Trophoblast cell (in vitro differentiated cells and primary cell): ENCODE results near the gene HNRNPK.
A peak's percentile ranks its signal among the peaks of the same experiment; 100 is the strongest.

Source experiments
- DNase-seq, 2 donors: peaks; one replicate each; pipeline ENCODE4 v3.0.0-alpha.2; 2016
- H2AFZ ChIP-seq: 2 replicates; pipeline ENCODE4 v1.6.1; 2013; ENCODE audit warnings: low read length, moderate library complexity, mild to moderate bottlenecking; ENCODE audit not compliant: insufficient read depth, poor library complexity
- H2AK5ac ChIP-seq: 2 replicates; pipeline ENCODE4 v1.6.1; 2013; ENCODE audit warnings: mild to moderate bottlenecking, low read length
- H2BK120ac ChIP-seq: 2 replicates; pipeline ENCODE4 v1.6.1; 2013; ENCODE audit warnings: low read length, mild to moderate bottlenecking, moderate library complexity; ENCODE audit not compliant: insufficient read depth, poor library complexity
- H2BK12ac ChIP-seq: 2 replicates; pipeline ENCODE4 v1.6.1; 2013; ENCODE audit warnings: mild to moderate bottlenecking, low read length, moderate library complexity
- H2BK5ac ChIP-seq: 2 replicates; pipeline ENCODE4 v1.6.1; 2013; ENCODE audit warnings: low read length, low read depth, moderate library complexity, mild to moderate bottlenecking; ENCODE audit not compliant: poor library complexity
- H3K14ac ChIP-seq: 2 replicates; pipeline ENCODE4 v1.6.1; 2013; ENCODE audit warnings: mild to moderate bottlenecking, low read length
- H3K18ac ChIP-seq: 2 replicates; pipeline ENCODE4 v1.6.1; 2013; ENCODE audit warnings: mild to moderate bottlenecking, low read length
- H3K23ac ChIP-seq: 2 replicates; pipeline ENCODE4 v1.6.1; 2013; ENCODE audit warnings: low read length
- H3K27ac ChIP-seq: 2 replicates; pipeline ENCODE4 v1.5.1; 2013; ENCODE audit warnings: low read depth, mild to moderate bottlenecking, inconsistent platforms, low read length, moderate library complexity
- H3K27me3 ChIP-seq: 2 replicates; pipeline ENCODE4 v1.6.1; 2013; ENCODE audit warnings: inconsistent platforms, mild to moderate bottlenecking, low read length, moderate library complexity; ENCODE audit not compliant: insufficient read depth
- H3K36me3 ChIP-seq, 2 experiments: 1 replicate in 1 of 2; 2 replicates in 1 of 2; pipeline ENCODE4 v1.6.1; 2013; ENCODE audit warnings: low read length in 2 of 2, mild to moderate bottlenecking in 2 of 2, moderate library complexity in 1 of 2; ENCODE audit not compliant: insufficient read depth in 2 of 2, control insufficient read depth in 1 of 2
- H3K4ac ChIP-seq: 2 replicates; pipeline ENCODE4 v1.6.1; 2013; ENCODE audit warnings: low read depth, mild to moderate bottlenecking, low read length, moderate library complexity
- H3K4me1 ChIP-seq, 2 experiments: 1 replicate in 1 of 2; 2 replicates in 1 of 2; pipeline ENCODE4 v1.6.1; 2013; ENCODE audit warnings: low read length in 2 of 2, mild to moderate bottlenecking in 2 of 2, moderate library complexity in 1 of 2; ENCODE audit not compliant: insufficient read depth in 2 of 2, control insufficient read depth in 1 of 2
- H3K4me2 ChIP-seq: 2 replicates; pipeline ENCODE4 v1.6.1; 2013; ENCODE audit warnings: inconsistent platforms, mild to moderate bottlenecking, low read length, moderate library complexity
- H3K4me3 ChIP-seq: 2 replicates; pipeline ENCODE4 v1.5.1; 2013; ENCODE audit warnings: mild to moderate bottlenecking, low read depth, low read length, inconsistent platforms
- H3K79me1 ChIP-seq: one replicate; pipeline ENCODE4 v1.6.1; 2013; ENCODE audit warnings: low read length
- H3K79me2 ChIP-seq: 2 replicates; pipeline ENCODE4 v1.6.1; 2013; ENCODE audit warnings: low read length, mild to moderate bottlenecking; ENCODE audit not compliant: control insufficient read depth, insufficient read depth, poor library complexity
- H3K9ac ChIP-seq: 2 replicates; pipeline ENCODE4 v1.6.1; 2013; ENCODE audit warnings: mild to moderate bottlenecking, low read length
- H3K9me3 ChIP-seq: 2 replicates; pipeline ENCODE4 v1.6.1; 2013; ENCODE audit warnings: low read depth, mild to moderate bottlenecking, control low read depth, inconsistent platforms, low read length; ENCODE audit not compliant: insufficient read depth
- H4K12ac ChIP-seq: 2 replicates; pipeline ENCODE4 v1.6.1; 2013; ENCODE audit warnings: low read depth, mild to moderate bottlenecking, low read length, moderate library complexity
- H4K8ac ChIP-seq: 2 replicates; pipeline ENCODE4 v1.6.1; 2013; ENCODE audit warnings: low read depth, mild to moderate bottlenecking, low read length, moderate library complexity
- H4K91ac ChIP-seq: one replicate; pipeline ENCODE4 v1.6.1; 2013; ENCODE audit warnings: low read depth, mild to moderate bottlenecking, low read length, moderate library complexity
- WGBS: extraction: QIAGEN DNeasy Blood & Tissue Kit; methylation state at CpG from one replicate; pipeline ENCODE4 v1.1.7; 2013; ENCODE audit warnings: missing lambda C conversion rate; ENCODE audit not compliant: insufficient read length, insufficient coverage; ENCODE audit errors: extremely low coverage; 5-methylcytosine and 5-hydroxymethylcytosine counted together

HNRNPK gene

GRCh38 chr9:83932011-83932410 lies 48.0 kb downstream of the HNRNPK start:
- peak in 1 of 2 donors; percentile 21 for DNase-seq
- no peak overlapping the region for H3K23ac ChIP-seq
- H3K27me3 ChIP-seq, result no peaks in the 10 kb centered on the region
- H3K79me2 ChIP-seq, result no peaks in the 10 kb centered on the region
- H3K4me3 ChIP-seq, result no peak overlapping the region
- H3K14ac ChIP-seq, result no peak overlapping the region
- H3K27ac ChIP-seq, result no peak overlapping the region
- H4K91ac ChIP-seq, result no peak overlapping the region
- no peak overlapping the region for H3K18ac ChIP-seq
- no peak overlapping the region for H3K4ac ChIP-seq
- no peak overlapping the region for H2BK120ac ChIP-seq
- no peaks in the 10 kb centered on the region for H3K9me3 ChIP-seq
- no peak overlapping the region for H2AK5ac ChIP-seq
- no CpG with 5 or more reads among the region's 2 CpGs for WGBS
- no peak overlapping the region for H2BK5ac ChIP-seq
- no peak overlapping the region for H4K8ac ChIP-seq
- H3K79me1 ChIP-seq, result no peaks in the 10 kb centered on the region
- no peaks in the 10 kb centered on the region for H3K36me3 ChIP-seq
- no peak overlapping the region for H3K4me2 ChIP-seq
- no peak overlapping the region for H3K9ac ChIP-seq
- no peak overlapping the region for H2BK12ac ChIP-seq
- H4K12ac ChIP-seq, result no peak overlapping the region
- peaks cover 2 to 3% of the 10 kb centered on the region in 2 experiments for H3K4me1 ChIP-seq
- no peak overlapping the region for H2AFZ ChIP-seq

- no peak for DNase-seq
- no peak overlapping the region for H3K23ac ChIP-seq
- H2BK5ac ChIP-seq, result no peak overlapping the region
- no peak overlapping the region for H3K4ac ChIP-seq
- no peak overlapping the region for H3K4me2 ChIP-seq
- H2AFZ ChIP-seq, result no peak overlapping the region
- no peak overlapping the region for H2BK12ac ChIP-seq
- no CpG with 5 or more reads among the region's 5 CpGs for WGBS
- H3K9me3 ChIP-seq, result no peaks in the 10 kb centered on the region
- no peak overlapping the region for H2BK120ac ChIP-seq
- no peaks in the 10 kb centered on the region for H3K79me2 ChIP-seq
- no peak overlapping the region for H3K14ac ChIP-seq
- no peak overlapping the region for H4K8ac ChIP-seq
- no peak overlapping the region for H4K91ac ChIP-seq
- H3K18ac ChIP-seq, result no peak overlapping the region
- H2AK5ac ChIP-seq, result no peak overlapping the region
- peaks cover 2 to 3% of the 10 kb centered on the region in 2 experiments for H3K4me1 ChIP-seq
- H3K27me3 ChIP-seq, result no peaks in the 10 kb centered on the region
- H3K36me3 ChIP-seq, result no peaks in the 10 kb centered on the region
- no peaks in the 10 kb centered on the region for H3K79me1 ChIP-seq
- no peak overlapping the region for H3K4me3 ChIP-seq
- no peak overlapping the region for H4K12ac ChIP-seq
- H3K27ac ChIP-seq, result no peak overlapping the region
- no peak overlapping the region for H3K9ac ChIP-seq
These were observed 49.1 kb downstream of the HNRNPK start for GRCh38 chr9:83930881-83931280.

GRCh38 chr9:83927591-83927990 lies 52.4 kb downstream of the HNRNPK start:
- H2BK120ac ChIP-seq, result no peak overlapping the region
- no peaks in the 10 kb centered on the region for H3K27me3 ChIP-seq
- H3K4me2 ChIP-seq, result no peak overlapping the region
- no peaks in the 10 kb centered on the region for H3K4me1 ChIP-seq
- H2AFZ ChIP-seq, result no peak overlapping the region
- H4K12ac ChIP-seq, result no peak overlapping the region
- no peak overlapping the region for H3K27ac ChIP-seq
- no peak overlapping the region for H4K91ac ChIP-seq
- no peak overlapping the region for H3K14ac ChIP-seq
- peak in 1 of 2 donors; percentile 17 for DNase-seq
- no peaks in the 10 kb centered on the region for H3K9me3 ChIP-seq
- no peak overlapping the region for H2BK12ac ChIP-seq
- no peak overlapping the region for H3K9ac ChIP-seq
- H4K8ac ChIP-seq, result no peak overlapping the region
- 100% methylated on average over 1 of the region's 1 CpG for WGBS
- H3K79me1 ChIP-seq, result no peaks in the 10 kb centered on the region
- H3K23ac ChIP-seq, result no peak overlapping the region
- no peaks in the 10 kb centered on the region for H3K36me3 ChIP-seq
- no peak overlapping the region for H3K4ac ChIP-seq
- no peak overlapping the region for H2BK5ac ChIP-seq
- no peaks in the 10 kb centered on the region for H3K79me2 ChIP-seq
- no peak overlapping the region for H3K18ac ChIP-seq
- H3K4me3 ChIP-seq, result no peak overlapping the region
- H2AK5ac ChIP-seq, result no peak overlapping the region

- H2BK12ac ChIP-seq, result no peak within 1 kb of the TSS
- no peaks in the 10 kb centered on the region for H3K27me3 ChIP-seq
- peak within 1 kb of the TSS; percentile 51 for H4K91ac ChIP-seq
- H3K9me3 ChIP-seq, result no peaks in the 10 kb centered on the region
- peak within 1 kb of the TSS; percentile 60 for H4K12ac ChIP-seq
- H3K4me2 ChIP-seq, result peak within 1 kb of the TSS; percentile 84
- H2AFZ ChIP-seq, result peak within 1 kb of the TSS; percentile 96
- peak within 1 kb of the TSS; percentile 85 for H4K8ac ChIP-seq
- H3K36me3 ChIP-seq, result no peaks in the 10 kb centered on the region
- H3K23ac ChIP-seq, result no peak within 1 kb of the TSS
- H3K4ac ChIP-seq, result peak within 1 kb of the TSS; percentile 25
- peak within 1 kb of the TSS; percentile 86 for H3K27ac ChIP-seq
- peak within 1 kb of the TSS; percentile 57 for H3K9ac ChIP-seq
- H3K4me3 ChIP-seq, result peak within 1 kb of the TSS; percentile 83
- no peaks in the 10 kb centered on the region for H3K4me1 ChIP-seq
- DNase-seq, result peak; percentile 100
- H2BK120ac ChIP-seq, result peak within 1 kb of the TSS; percentile 55
- no peak within 1 kb of the TSS for H2AK5ac ChIP-seq
- H2BK5ac ChIP-seq, result peak within 1 kb of the TSS; percentile 69
- H3K79me1 ChIP-seq, result peaks cover 5% of the 10 kb centered on the region
- peaks cover 2% of the 10 kb centered on the region for H3K79me2 ChIP-seq
- H3K14ac ChIP-seq, result peak within 1 kb of the TSS; percentile 17
- H3K18ac ChIP-seq, result peak within 1 kb of the TSS; percentile 75
- no CpG with 5 or more reads among the region's 92 CpGs for WGBS
These were observed 58.9 kb downstream of the HNRNPK start, which contains the start of gene KIF27 for GRCh38 chr9:83920927-83921707. Gene KIF27 (minus strand): TSS chr9:83921432. CDS start chr9:83915591, 5,841 bp downstream.
